SK-N-SH (cell line): Measurements from ENCODE around the gene RREB1. TPM values are rescaled to one million over a fixed set of nuclear protein-coding genes. Genes with fewer than 3 reads are reported as not detected.

ENCODE experiments used
- CTCF ChIA-PET: fragments of 300-600, 350-600 bp; formaldehyde crosslinking; extraction: SDS; loops from one replicate; lab custom pipeline; 2021; lab: Yijun Ruan, JAX
- POLR2A ChIA-PET: fragments of 350-600 bp; sonication (Branson Sonifier 250); formaldehyde crosslinking; extraction: SDS; loops from one replicate; lab custom pipeline; 2020; ENCODE audit warnings: antibody characterized with exemption, inconsistent platforms; lab: Yijun Ruan, JAX
- DNase-seq: peaks from one replicate; pipeline ENCODE4 v3.0.0; 2012
- H2AFZ ChIP-seq: fragments of 200-600 bp; sonication (generic); 2 replicates; pipeline ENCODE4 v1.8.1; 2016; ENCODE audit warnings: antibody characterized with exemption, mild to moderate bottlenecking, low read depth
- H3F3A ChIP-seq: fragments of 200-600 bp; sonication (generic); replicated peaks from 2 replicates; pipeline ENCODE3; 2016; ENCODE audit warnings: antibody characterized with exemption, mild to moderate bottlenecking; ENCODE audit not compliant: insufficient read depth
- H3K27ac ChIP-seq, 2 experiments: fragments of 200-500 bp in 1 of 2; fragments of 200-600 bp in 1 of 2; sonication (Bioruptor generic) in 1 of 2; sonication (generic), shearing (Covaris generic) in 1 of 2; 2 replicates each; pipeline versions ENCODE4 v1.5.1 to v1.6.1; 2014 to 2016; ENCODE audit warnings: low read depth in 2 of 2, inconsistent platforms in 1 of 2, low read length in 1 of 2, mild to moderate bottlenecking in 1 of 2, mixed read lengths in 1 of 2
- H3K27me3 ChIP-seq: fragments of 200-600 bp; sonication (generic), shearing (Covaris generic); 2 replicates; pipeline ENCODE4 v1.6.1; 2016; ENCODE audit warnings: mixed run types; ENCODE audit not compliant: insufficient read depth
- H3K36me3 ChIP-seq, 2 experiments: fragments of 200-500 bp in 1 of 2; fragments of 200-600 bp in 1 of 2; sonication (Bioruptor generic) in 1 of 2; sonication (generic) in 1 of 2; replicated peaks in 1 of 2; 2 replicates each; pipeline versions ENCODE3 to v1.5.1; 2014 to 2016; ENCODE audit warnings: low read length in 1 of 2, mild to moderate bottlenecking in 1 of 2; ENCODE audit not compliant: insufficient read depth in 2 of 2, control insufficient read depth in 1 of 2
- H3K4me1 ChIP-seq, 2 experiments: fragments of 200-500 bp in 1 of 2; fragments of 200-600 bp in 1 of 2; sonication (Bioruptor generic) in 1 of 2; sonication (generic), shearing (Covaris generic) in 1 of 2; 2 replicates each; pipeline versions ENCODE4 v1.5.1 to v1.6.1; 2014 to 2016; ENCODE audit warnings: low read depth in 1 of 2, low read length in 1 of 2, mixed run types in 1 of 2; ENCODE audit not compliant: insufficient read depth in 2 of 2, control insufficient read depth in 1 of 2
- H3K4me2 ChIP-seq: fragments of 200-600 bp; sonication (generic), shearing (Covaris generic); 2 replicates; pipeline ENCODE4 v1.6.1; 2017; ENCODE audit warnings: mixed run types
- H3K4me3 ChIP-seq, 2 experiments: fragments of 200-500 bp in 1 of 2; fragments of 200-600 bp in 1 of 2; sonication (Bioruptor generic) in 1 of 2; sonication (generic), shearing (Covaris generic) in 1 of 2; 2 replicates each; pipeline versions ENCODE4 v1.5.1 to v1.8.1; 2014 to 2016; ENCODE audit warnings: low read depth in 2 of 2, inconsistent platforms in 1 of 2, low read length in 1 of 2, mild to moderate bottlenecking in 1 of 2, mixed read lengths in 1 of 2, moderate library complexity in 1 of 2
- H3K79me2 ChIP-seq: fragments of 200-600 bp; sonication (generic); 2 replicates; pipeline ENCODE4 v1.8.1; 2017; ENCODE audit warnings: mild to moderate bottlenecking; ENCODE audit not compliant: insufficient read depth
- H3K9ac ChIP-seq: fragments of 200-600 bp; sonication (generic); 2 replicates; pipeline ENCODE4 v1.6.1; 2017; ENCODE audit warnings: mixed run types
- H3K9me2 ChIP-seq: fragments of 200-600 bp; sonication (generic); 2 replicates; pipeline ENCODE4 v1.6.1; 2017; ENCODE audit warnings: mixed run types
- H3K9me3 ChIP-seq: fragments of 200-600 bp; sonication (generic); 2 replicates; pipeline ENCODE4 v1.6.1; 2017; ENCODE audit warnings: mixed run types, mild to moderate bottlenecking, moderate library complexity
- H4K20me1 ChIP-seq: fragments of 200-600 bp; sonication (generic); 2 replicates; pipeline ENCODE4 v1.6.1; 2017; ENCODE audit warnings: mild to moderate bottlenecking, mixed run types; ENCODE audit not compliant: insufficient read depth
- CHD2 ChIP-seq: fragments of 150-350 bp; IDR thresholded peaks from 2 replicates; pipeline ENCODE4 v1.6.1; 2018; ENCODE audit warnings: low read length; ENCODE audit not compliant: partially characterized antibody
- FOSL2 ChIP-seq: IDR thresholded peaks from 2 replicates; pipeline ENCODE4 v1.4.0; 2012; ENCODE audit warnings: low read depth, mild to moderate bottlenecking, moderate library complexity, borderline replicate concordance
- FOXJ3 ChIP-seq: sonication (generic); formaldehyde crosslinking; IDR thresholded peaks from 2 replicates; pipeline ENCODE4 v1.5.1; 2020; ENCODE audit warnings: mild to moderate bottlenecking, missing genetic modification reagents
- FOXM1 ChIP-seq: IDR thresholded peaks from 2 replicates; pipeline ENCODE4 v1.4.0; 2012; ENCODE audit warnings: low read depth, mild to moderate bottlenecking
- GATA2 ChIP-seq: sonication (generic); formaldehyde crosslinking; IDR thresholded peaks from 2 replicates; pipeline ENCODE4 v1.5.0; 2020; ENCODE audit warnings: mild to moderate bottlenecking, missing genetic modification reagents
- MXI1 ChIP-seq: IDR thresholded peaks from 2 replicates; pipeline ENCODE4 v1.6.1; 2012; ENCODE audit warnings: mild to moderate bottlenecking, low read depth, low read length, improper control_type of control experiment
- PBX3 ChIP-seq: IDR thresholded peaks from 2 replicates; pipeline ENCODE4; 2012
- TCF12 ChIP-seq: IDR thresholded peaks from 2 replicates; pipeline ENCODE4 v1.4.0; 2012
- ZBTB33 ChIP-seq: IDR thresholded peaks from 2 replicates; pipeline ENCODE4 v1.4.0; 2012; ENCODE audit warnings: low read depth, borderline replicate concordance
- WGBS: methylation state at CpG from one replicate; pipeline ENCODE4 v1.1.6; 2017; ENCODE audit warnings: low lambda C conversion rate; 5-methylcytosine and 5-hydroxymethylcytosine counted together
- polyA plus RNA-seq, 3 experiments: library from polyadenylated mRNA; depleted of rRNA; stranded (reverse); fragments of >200 nt; gene quantifications; 2 replicates each; pipeline ENCODE4 v1.2.3, GENCODE V29; 2012

RREB1 gene
- polyA plus RNA-seq, 1 of the 3 experiments (the other 2 are of a cell fraction), result 2.0 TPM

GRCh38 chr6:7228662-7229375, 121.1 kb downstream of the RREB1 start:
- 94% methylated on average over 15 of the region's 21 CpGs for WGBS

More at GRCh38 chr6:7228662-7229375, 121.1 kb downstream of the RREB1 start:
- Histone ChIP-seq H4K20me1 (0 out of 2 replicates have a peak, but pooled peaks cover 4% of the 10 kb centered on the region), H3K27ac (no peak overlapping the region), H2AFZ (no peak overlapping the region), H3K79me2 (no peaks in the 10 kb centered on the region; the same call in 1 of the 2 replicates), H3K9me3 (no peaks in the 10 kb centered on the region), H3K36me3 (peaks cover 11 to 26% of the 10 kb centered on the region in 2 experiments), H3K27me3 (no peaks in the 10 kb centered on the region), H3K9ac (no peak overlapping the region), H3K4me2 (no peak overlapping the region), H3F3A (peaks cover 4% of the 10 kb centered on the region), H3K4me1 (no peaks in the 10 kb centered on the region), H3K9me2 (no peaks in the 10 kb centered on the region), H3K4me3 (no peak overlapping the region)
- TF ChIP-seq FOSL2 (no peak), FOXJ3 (CRISPR knock-in tag) (no peak), TCF12 (no peak), FOXM1 (no peak), CHD2 (no peak), MXI1 (no peak), ZBTB33 (no peak), GATA2 (CRISPR knock-in tag) (no peak), PBX3 (no peak)
- ChIA-PET POLR2A (no interaction called here), CTCF (interaction anchor here (1.1 to 1.4 kb wide), 2 partner anchors 10 to 15 kb away, joined by 5 to 6 read pairs; no protein-coding TSS in a partner anchor)
- DNase-seq, result no peak
